Subcutaneous abdominal adipose tissue (tissue), 5 donors: Measurements from ENCODE around the gene H3-3A.

ENCODE experiments used
- H3K27ac ChIP-seq: one replicate; pipeline ENCODE4 v1.7.0; 2013; ENCODE audit warnings: low read depth, mild to moderate bottlenecking, inconsistent platforms, low read length, moderate library complexity
- H3K27me3 ChIP-seq, 5 donors: one replicate each; pipeline ENCODE4 v1.7.0; 2013; ENCODE audit warnings: low read length in 5 of 5, inconsistent platforms in 1 of 5; ENCODE audit not compliant: control insufficient read depth in 5 of 5, insufficient read depth in 4 of 5
- H3K36me3 ChIP-seq, 5 donors: one replicate each; pipeline ENCODE4 v1.7.0; 2013; ENCODE audit warnings: low read length in 5 of 5; ENCODE audit not compliant: control insufficient read depth in 5 of 5, insufficient read depth in 5 of 5
- H3K4me1 ChIP-seq, 5 donors: one replicate each; pipeline ENCODE4 v1.7.0; 2013; ENCODE audit warnings: low read length in 5 of 5, mild to moderate bottlenecking in 3 of 5, moderate library complexity in 1 of 5; ENCODE audit not compliant: control insufficient read depth in 5 of 5, insufficient read depth in 5 of 5
- H3K4me3 ChIP-seq, 5 donors: one replicate each; pipeline ENCODE4 v1.7.0; 2013; ENCODE audit warnings: low read length in 5 of 5, low read depth in 1 of 5
- H3K9ac ChIP-seq, 5 donors: one replicate each; pipeline ENCODE4 v1.7.0; 2013; ENCODE audit warnings: low read length in 5 of 5, mild to moderate bottlenecking in 4 of 5, moderate library complexity in 3 of 5
- H3K9me3 ChIP-seq, 5 donors: one replicate each; pipeline ENCODE4 v1.7.0; 2013; ENCODE audit warnings: low read length in 5 of 5; ENCODE audit not compliant: control insufficient read depth in 5 of 5
- donor health status: healthy.
- donor health status: healthy.
- donor health status: healthy.
- donor health status: healthy.
- donor health status: healthy.

H3-3A gene

DNA sequence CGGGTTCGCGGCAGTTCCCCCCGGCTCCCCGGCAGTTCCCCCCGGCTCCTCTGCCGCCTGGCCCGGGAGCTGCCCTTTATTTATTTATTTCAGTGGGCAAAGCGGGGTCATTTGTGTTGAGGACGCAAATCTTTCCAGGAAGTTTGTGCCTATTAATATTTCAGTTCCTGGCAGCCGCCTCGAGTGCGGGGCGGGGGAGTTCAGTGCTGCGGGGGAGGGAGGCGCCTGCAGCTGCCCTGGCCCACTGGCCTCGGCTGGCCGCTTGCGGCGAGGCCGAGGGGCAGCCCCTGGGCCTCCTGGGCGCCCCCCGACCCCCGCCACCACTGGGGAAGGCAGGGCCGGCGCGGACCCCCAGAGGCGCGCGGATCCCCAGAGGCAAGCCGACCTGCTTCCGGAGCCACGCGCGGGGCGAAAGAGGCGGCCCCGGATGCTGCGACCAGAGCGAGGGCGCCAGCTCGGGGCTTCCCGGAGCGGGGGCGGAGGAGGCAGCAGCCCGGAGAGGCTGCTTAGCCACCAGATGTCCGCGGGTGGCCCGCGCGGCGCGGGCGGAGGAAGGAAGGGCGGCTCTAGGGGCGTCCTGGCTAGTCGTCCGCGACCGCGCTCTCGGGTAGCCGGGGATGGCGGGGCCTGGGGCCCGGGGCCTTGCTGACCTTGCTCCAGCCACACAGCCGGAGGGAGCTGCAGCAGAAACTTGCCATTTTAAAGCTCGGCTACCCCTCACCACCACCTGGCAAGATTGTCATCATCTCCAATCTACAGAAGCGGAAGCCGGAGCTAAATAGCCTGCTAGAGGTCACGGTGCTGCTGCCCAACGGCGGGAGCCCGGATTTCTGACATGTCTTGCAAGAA lies 48.0 kb downstream of the H3-3A start:
- Histone ChIP-seq H3K36me3 (no peaks in the 10 kb centered on the region), H3K9me3 (no peaks in the 10 kb centered on the region), H3K27ac (peak overlapping the region; percentile 90), H3K27me3 (no peaks in the 10 kb centered on the region), H3K4me3 (peak overlapping the region; percentile 69 to 79 (median 75)), H3K4me1 (peaks cover 5 to 25% (median 24%) of the 10 kb centered on the region in 5 donors), H3K9ac (peak overlapping the region in 4 of 5 donors; percentile 69 to 82 (median 74))

DNA sequence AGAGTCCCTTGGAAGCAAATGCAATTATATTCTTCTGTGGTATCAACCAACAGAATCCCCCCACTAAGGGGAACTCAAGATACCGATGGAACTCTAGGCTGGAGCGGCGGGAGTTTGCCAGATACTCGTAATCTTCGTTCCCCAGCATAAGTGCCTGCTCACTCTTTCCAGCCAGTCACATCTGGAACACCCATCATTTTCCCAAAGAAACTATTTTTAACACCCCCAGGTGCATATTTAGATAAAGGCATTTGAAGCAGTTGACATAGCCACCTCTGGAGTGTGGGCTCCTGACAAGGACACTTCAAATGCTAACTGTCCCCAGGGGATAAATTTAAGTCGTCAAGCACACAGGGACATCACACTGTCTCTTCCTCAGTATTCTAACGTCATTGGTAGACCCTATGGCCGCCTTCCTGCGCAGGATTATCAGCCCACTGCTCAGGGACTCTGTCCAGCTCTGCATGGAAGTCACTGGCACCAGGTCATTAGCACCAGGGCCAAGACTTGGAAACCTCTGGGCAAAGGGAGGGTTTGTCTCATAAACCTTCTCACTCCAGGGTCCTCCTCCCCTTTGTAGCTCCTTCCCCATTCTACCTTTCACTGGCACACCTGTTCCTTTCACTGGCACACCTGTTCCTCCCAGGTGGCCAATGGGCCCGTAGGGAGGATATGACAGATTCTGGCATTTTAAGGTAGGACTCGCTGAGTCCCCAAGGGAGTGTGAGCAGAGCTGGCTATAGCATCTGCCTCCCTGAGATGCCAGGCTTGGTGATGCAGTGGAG lies 48.8 kb downstream of the H3-3A start:
- Histone ChIP-seq H3K9ac (peak overlapping the region in 4 of 5 donors; percentile 69 to 82 (median 74)), H3K27me3 (no peaks in the 10 kb centered on the region), H3K36me3 (no peaks in the 10 kb centered on the region), H3K4me1 (peaks cover 5 to 25% (median 24%) of the 10 kb centered on the region in 5 donors), H3K9me3 (no peaks in the 10 kb centered on the region), H3K27ac (peak overlapping the region; percentile 90), H3K4me3 (peak overlapping the region; percentile 69 to 79 (median 75))

DNA sequence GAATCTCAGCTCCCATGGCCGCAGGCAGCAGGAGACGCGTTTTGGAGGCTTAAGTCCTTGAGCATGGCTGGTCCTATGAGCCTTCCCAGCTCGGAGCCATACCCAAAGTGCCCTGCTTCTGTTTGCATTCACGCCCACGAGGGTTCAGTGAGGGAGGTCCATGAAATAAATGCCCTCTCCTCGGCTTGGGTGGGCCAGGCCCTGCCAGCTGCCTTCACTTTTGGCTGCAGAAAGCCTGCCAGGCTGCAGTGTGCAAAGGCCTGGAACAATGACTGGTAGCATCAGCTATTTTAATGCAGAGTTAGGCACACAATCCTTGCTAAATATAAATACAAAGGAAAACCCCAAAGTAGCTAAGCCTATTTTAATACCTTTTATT lies 49.4 kb downstream of the H3-3A start:
- no peaks in the 10 kb centered on the region for H3K9me3 ChIP-seq
- H3K27ac ChIP-seq, result no peak overlapping the region
- H3K9ac ChIP-seq, result no peak overlapping the region

DNA sequence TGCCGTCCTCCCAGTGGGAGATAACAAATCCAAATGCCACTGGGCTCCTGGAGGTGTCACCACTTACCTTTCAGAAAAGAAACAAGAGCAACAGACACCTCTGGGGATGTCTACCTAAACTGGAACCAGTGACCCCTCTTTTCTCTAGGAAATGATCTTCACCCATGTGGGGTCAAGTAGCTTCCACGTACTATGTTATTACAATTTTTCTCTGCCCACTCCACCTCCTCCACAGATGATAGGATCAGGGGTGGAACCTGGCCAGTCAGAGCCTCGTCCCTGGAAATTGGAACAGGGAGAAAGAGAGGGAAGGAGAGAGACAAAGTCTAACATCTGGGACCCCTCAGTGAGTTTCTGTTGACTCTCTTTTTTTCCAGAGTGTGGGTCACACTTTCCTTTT lies 50.1 kb downstream of the H3-3A start:
- no peaks in the 10 kb centered on the region for H3K36me3 ChIP-seq
- no peaks in the 10 kb centered on the region for H3K27me3 ChIP-seq
- no peak overlapping the region for H3K27ac ChIP-seq
- H3K4me1 ChIP-seq, result peaks cover 5 to 25% (median 24%) of the 10 kb centered on the region in 5 donors
- H3K4me3 ChIP-seq, result no peak overlapping the region
- H3K9me3 ChIP-seq, result no peaks in the 10 kb centered on the region
- no peak overlapping the region for H3K9ac ChIP-seq

More for the DNA sequence above, 49.4 kb downstream of the H3-3A start:
- H3K27me3 ChIP-seq, result no peaks in the 10 kb centered on the region
- no peak overlapping the region for H3K4me3 ChIP-seq
- no peaks in the 10 kb centered on the region for H3K36me3 ChIP-seq
- H3K4me1 ChIP-seq, result peaks cover 5 to 25% (median 24%) of the 10 kb centered on the region in 5 donors

DNA sequence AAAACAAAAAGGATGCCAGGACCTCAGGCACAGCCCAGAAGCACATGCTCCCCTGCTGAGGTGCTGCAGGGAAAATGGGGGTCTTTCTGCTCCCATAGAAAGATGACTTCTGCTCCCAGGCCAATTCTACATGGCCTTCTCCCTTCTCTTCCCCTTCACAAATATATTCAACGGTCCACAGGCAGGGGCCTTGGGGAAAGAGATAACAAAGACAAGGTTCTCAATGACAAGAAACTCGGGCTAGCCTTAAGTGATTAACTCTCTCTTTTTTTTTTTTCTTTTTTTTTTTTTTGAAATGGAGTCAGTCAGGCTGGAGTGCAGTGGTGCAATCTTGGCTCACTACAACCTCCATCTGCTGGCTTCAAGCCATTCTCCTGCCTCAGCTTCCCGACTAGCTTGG lies 54.2 kb downstream of the H3-3A start:
- H3K36me3 ChIP-seq, result no peaks in the 10 kb centered on the region
- H3K9ac ChIP-seq, result no peak overlapping the region
- H3K4me1 ChIP-seq, result peaks cover under 1 to 11% (median 7%) of the 10 kb centered on the region in 5 donors
- H3K27me3 ChIP-seq, result no peaks in the 10 kb centered on the region
- no peaks in the 10 kb centered on the region for H3K9me3 ChIP-seq
- no peak overlapping the region for H3K4me3 ChIP-seq
- no peak overlapping the region for H3K27ac ChIP-seq

DNA sequence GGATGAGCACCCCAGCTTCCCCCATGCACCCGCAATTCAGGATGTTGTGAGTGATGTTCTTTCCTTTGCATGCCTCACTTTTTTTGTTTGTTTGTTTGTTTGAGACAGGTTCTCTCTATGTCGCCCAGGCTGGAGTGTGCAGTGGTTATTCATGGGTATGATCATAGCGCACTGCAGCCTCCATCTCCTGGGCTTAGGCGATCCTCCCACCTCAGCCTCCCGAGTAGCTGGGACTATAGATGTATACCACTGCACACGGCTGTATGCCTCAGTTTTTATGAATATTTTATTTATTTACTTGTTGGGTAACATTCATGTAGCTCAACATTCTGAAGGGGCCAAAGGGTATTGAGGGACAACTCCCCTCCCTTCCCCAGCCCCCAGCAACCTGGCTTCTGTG lies 54.8 kb downstream of the H3-3A start:
- no peaks in the 10 kb centered on the region for H3K9me3 ChIP-seq
- no peak overlapping the region for H3K9ac ChIP-seq
- no peak overlapping the region for H3K4me3 ChIP-seq
- H3K27me3 ChIP-seq, result no peaks in the 10 kb centered on the region
- H3K4me1 ChIP-seq, result peaks cover 0 to 12% (median 6%) of the 10 kb centered on the region in 5 donors
- H3K36me3 ChIP-seq, result no peaks in the 10 kb centered on the region
- H3K27ac ChIP-seq, result no peak overlapping the region

DNA sequence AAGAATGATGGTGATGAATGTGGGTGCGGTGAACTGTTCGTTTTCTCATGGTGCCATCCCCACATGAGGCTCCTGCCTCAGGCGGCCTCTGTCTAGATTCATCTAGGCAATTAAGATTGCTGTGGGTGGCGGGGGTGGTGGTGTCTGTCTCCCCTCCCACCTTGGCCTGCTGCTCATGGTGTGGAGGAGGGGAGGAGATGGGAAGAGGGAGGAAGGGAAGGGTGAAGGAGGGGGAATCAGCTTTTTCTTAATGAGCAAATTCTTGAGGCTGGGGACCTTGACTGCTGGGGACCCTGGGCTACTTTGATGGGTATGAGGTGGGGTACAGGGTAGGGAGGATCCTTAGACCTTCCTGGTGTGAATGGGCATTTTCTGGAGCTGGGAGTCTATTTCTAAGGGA lies 55.8 kb downstream of the H3-3A start:
- Histone ChIP-seq H3K27me3 (no peaks in the 10 kb centered on the region), H3K4me3 (no peak overlapping the region), H3K9ac (no peak overlapping the region), H3K9me3 (no peaks in the 10 kb centered on the region), H3K36me3 (no peaks in the 10 kb centered on the region), H3K27ac (no peak overlapping the region), H3K4me1 (peaks cover 0 to 18% (median 11%) of the 10 kb centered on the region in 5 donors)

DNA sequence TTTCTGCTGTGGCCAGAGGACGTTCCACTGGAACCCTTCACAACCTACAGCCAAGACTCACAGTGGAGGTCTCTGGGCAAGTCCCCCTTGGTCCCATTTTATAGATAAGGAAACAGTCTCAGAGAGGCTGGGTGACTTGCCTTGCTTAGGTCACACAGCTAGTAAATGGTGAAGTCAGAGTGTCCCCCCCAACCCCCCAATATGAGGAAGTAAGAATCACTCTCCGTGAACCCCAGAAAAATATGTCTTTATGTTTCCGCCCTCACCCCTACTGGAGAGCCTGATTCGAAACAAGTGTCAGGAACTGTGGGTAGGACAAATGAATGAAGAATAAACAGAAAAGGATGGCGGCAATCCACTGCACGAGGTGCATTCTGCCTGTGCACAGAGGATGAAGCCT lies 56.7 kb downstream of the H3-3A start:
- Histone ChIP-seq H3K4me3 (no peak overlapping the region), H3K9ac (no peak overlapping the region), H3K9me3 (no peaks in the 10 kb centered on the region), H3K4me1 (peaks cover 0 to 18% (median 11%) of the 10 kb centered on the region in 5 donors), H3K27ac (no peak overlapping the region), H3K36me3 (no peaks in the 10 kb centered on the region), H3K27me3 (no peaks in the 10 kb centered on the region)

DNA sequence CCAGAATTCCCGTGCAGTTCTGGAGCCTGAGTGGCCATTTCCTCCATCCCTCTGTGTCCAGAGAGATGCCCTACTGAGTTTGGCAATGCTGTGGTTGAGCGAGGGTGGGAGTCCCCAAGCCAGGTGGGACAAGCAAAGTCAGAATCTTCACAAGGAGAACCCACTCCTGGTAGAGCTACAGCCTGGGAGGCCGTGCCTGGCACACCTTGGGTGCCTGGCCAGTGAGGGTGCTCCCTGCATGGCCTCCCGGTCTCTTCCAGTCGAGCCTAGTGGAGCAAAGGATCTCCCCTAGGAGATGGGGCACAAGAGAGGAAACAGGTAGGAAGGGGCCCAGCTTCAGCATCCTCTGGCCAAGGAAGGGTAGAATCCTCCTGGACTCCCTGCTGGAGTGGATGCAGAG lies 57.9 kb downstream of the H3-3A start:
- no peaks in the 10 kb centered on the region for H3K36me3 ChIP-seq
- H3K4me3 ChIP-seq, result no peak overlapping the region
- no peaks in the 10 kb centered on the region for H3K9me3 ChIP-seq
- H3K4me1 ChIP-seq, result peaks cover 0 to 18% (median 13%) of the 10 kb centered on the region in 5 donors
- peak overlapping the region in 1 of 5 donors; percentile 48 for H3K9ac ChIP-seq
- peaks cover 0 to 1% (median 0%) of the 10 kb centered on the region in 5 donors for H3K27me3 ChIP-seq
- H3K27ac ChIP-seq, result no peak overlapping the region
